Medulla oblongata (tissue), 1 donor: ENCODE results near the gene SLFNL1.
A peak's percentile ranks its signal among the peaks of the same experiment; 100 is the strongest.

Experiments
- DNase-seq: peaks from one replicate; pipeline ENCODE4 v3.0.0-alpha.2; 2015; ENCODE audit errors: extremely low spot score

Gene SLFNL1

DNA sequence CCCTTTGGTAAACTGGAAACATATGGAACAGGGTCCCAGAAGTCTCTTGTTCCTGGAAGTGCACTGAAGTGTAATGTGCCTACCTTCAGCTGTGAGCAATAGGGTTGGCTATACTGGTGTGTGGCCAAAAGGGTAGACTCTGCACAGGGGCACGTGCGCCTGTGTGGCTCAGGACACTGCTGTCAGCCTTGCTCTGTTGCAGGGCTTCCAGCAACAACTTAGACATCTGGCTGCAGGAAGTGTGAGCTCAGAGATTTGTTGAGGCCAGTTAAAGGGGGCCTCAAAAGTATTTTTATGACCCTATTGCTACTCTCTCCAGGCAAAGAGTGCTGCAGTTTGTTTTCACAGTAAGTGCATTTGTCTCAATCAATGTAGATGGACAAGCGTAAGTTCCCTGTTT, 34.6 kb downstream of the SLFNL1 start:
- DNase-seq = no peak

DNA sequence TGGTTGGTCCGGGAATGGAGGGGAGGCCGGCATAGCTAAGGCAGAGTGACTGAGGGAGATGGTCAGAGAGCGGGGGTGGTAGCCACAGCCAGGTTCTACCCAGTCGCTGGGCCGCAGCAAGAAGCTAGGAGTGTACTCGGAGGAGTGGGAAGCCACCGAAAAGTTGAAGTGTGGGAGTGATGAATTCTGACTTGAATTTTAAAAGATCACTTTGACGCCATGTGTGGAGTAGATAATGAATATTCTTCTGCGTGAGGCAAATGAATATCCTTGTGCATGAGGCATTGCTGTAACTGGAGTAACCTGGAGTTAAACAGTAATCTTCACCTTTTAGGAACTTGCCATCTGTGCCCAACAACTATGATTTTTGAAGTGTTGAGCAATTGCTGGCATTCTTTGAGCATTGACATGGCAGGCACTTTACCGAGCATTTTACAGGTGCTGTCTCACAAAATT, 35.2 kb downstream of the SLFNL1 start:
- DNase-seq = no peak

GRCh38 chr1:40985875-40986274, 35.6 kb downstream of the SLFNL1 start:
- DNase-seq = no peak

- no peak for DNase-seq
Observed at GRCh38 chr1:40985161-40985560, 36.4 kb downstream of the SLFNL1 start.

- DNase-seq = no peak
Observed at GRCh38 chr1:40984531-40984930, 37.0 kb downstream of the SLFNL1 start.

DNA sequence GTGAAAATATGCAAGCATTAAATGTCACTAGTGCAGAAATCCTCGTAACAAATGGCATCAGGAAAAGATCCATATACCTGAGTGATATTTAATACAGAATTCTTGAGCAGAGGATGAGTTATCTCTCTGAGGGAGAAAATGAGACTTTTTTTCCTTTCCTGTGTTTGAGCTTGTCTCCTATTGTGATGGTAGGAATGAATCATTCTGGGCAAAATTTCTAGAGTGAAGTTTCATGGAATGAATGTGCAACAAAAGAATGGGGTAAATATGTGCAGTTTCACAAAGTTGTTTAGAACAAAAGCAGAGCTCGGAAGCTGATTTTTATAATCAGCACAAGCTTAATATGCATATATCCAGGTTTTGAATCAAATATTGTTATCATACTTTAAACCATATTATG, 37.5 kb downstream of the SLFNL1 start:
- no peak for DNase-seq

DNA sequence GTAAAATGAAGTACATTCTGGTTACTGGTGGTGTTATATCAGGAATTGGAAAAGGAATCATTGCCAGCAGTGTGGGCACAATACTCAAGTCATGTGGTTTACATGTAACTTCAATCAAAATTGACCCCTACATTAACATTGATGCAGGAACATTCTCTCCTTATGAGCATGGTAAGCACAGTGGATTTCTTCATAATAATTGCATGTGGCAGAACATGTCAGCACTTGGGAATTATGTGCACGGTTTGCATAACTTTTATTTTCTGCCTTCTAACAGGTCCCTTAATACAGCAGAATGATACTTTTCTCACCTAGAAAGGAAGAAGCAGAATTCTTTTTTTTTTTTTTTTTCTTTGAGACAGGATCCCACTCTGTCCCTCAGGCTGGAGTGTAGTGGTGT, 38.2 kb downstream of the SLFNL1 start:
- DNase-seq = no peak

GRCh38 chr1:40982721-40983120, 38.8 kb downstream of the SLFNL1 start:
- no peak for DNase-seq

- no peak for DNase-seq
Observed at GRCh38 chr1:40981691-40982448, 39.7 kb downstream of the SLFNL1 start.

GRCh38 chr1:40980453-40981121, 40.9 kb downstream of the SLFNL1 start:
- DNase-seq = no peak

DNA sequence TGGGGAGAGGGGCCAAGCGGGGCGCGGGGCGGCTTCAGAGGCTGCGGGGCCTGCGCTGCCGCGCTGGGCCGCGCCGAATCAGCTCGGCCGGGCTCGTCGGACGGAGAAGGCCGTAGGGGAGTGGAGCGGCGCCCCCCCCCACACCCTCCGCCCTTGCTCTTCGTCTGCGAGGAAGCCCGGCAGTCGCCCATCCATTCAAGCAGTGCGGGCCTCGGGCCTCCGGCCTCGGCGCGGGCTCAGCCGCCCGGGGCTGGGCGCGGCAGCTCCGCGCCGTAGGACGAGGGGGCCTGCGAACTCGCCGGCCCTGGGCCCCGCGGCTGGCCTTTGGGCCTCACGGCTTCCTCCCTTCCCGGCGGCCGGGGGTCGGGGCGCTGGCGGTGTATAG, 41.5 kb downstream of the SLFNL1 start:
- no peak for DNase-seq

- peak; percentile 95 for DNase-seq
Observed at GRCh38 chr1:40979241-40980067, 42.1 kb downstream of the SLFNL1 start, which contains the start of gene CTPS1. Gene CTPS1 (plus strand): TSS chr1:40979696. CDS start chr1:40983291, 3,595 bp downstream.

- DNase-seq = peak; percentile 15
Observed at GRCh38 chr1:40978886-40979240, 42.7 kb downstream of the SLFNL1 start.

DNA sequence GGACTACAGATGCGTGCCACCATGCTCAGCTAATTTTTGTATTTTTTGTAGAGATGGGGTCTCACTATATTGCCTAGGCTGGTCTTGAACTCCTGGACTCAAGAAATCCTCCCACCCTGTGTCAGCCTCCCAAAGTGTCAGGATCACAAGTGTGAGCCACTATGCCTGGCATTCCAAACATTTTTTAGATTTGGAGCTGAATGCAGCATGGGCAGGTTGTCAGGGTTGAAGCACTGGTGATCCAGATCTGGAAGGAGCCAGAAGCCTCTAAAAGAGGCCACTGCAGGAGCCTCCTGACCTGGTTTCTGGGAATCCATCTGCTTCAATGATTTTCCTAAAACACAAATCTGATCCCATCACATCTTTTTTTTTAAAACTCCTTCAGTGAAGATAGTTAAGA, 43.8 kb downstream of the SLFNL1 start:
- DNase-seq = no peak

GRCh38 chr1:40976952-40977690, 44.4 kb downstream of the SLFNL1 start:
- no peak for DNase-seq

GRCh38 chr1:40974945-40975344, 46.6 kb downstream of the SLFNL1 start:
- no peak for DNase-seq

GRCh38 chr1:40973912-40974311, 47.6 kb downstream of the SLFNL1 start:
- DNase-seq = no peak

DNA sequence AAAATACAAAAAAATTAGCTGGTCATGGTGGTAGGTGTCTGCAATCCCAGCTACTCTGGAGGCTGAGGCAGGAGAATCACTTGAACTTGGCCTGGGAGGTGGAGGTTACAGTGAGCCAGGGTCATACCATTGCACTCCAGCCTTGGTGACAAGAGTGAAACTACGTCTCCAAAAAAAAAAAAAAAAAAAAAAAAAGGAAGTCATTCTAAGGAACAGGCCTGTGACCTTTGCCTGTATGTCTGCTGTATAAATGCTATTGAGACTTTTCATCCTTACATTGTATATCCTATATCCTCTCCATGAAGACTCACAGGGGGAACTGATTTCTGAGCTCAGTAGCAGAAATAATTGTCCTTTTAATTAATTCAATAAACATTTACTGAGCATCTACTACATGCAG, 49.6 kb downstream of the SLFNL1 start:
- no peak for DNase-seq

- no peak for DNase-seq
Observed at GRCh38 chr1:40969445-40969844, 52.1 kb downstream of the SLFNL1 start.

- DNase-seq = no peak
Observed at GRCh38 chr1:40966417-40966816, 55.1 kb downstream of the SLFNL1 start.
